Eye (tissue), 1 donor: ENCODE results near the gene SIRT2.
A peak's percentile ranks its signal among the peaks of the same experiment; 100 is the strongest.
"Not testable (repeated sequence)": the region's sequence is repeated elsewhere in the genome, so short reads cannot be mapped to it uniquely, and the experiment has no call there.

Source experiments
- DNase-seq: peaks from one replicate; pipeline ENCODE4 v3.0.0-alpha.2; 2015

Gene SIRT2

GRCh38 chr19:38842439-38843174 lies 56.8 kb downstream of the SIRT2 start:
- DNase-seq: no peak

- DNase-seq: no peak
Measured at GRCh38 chr19:38841787-38842438, 57.5 kb downstream of the SIRT2 start.

- DNase-seq: no peak
Measured at GRCh38 chr19:38841180-38841766, 58.1 kb downstream of the SIRT2 start.

- no peak for DNase-seq
Measured at GRCh38 chr19:38840583-38840968, 58.8 kb downstream of the SIRT2 start.

GRCh38 chr19:38839816-38840582 lies 59.4 kb downstream of the SIRT2 start:
- no peak for DNase-seq

- DNase-seq: no peak
Measured at GRCh38 chr19:38838986-38839761, 60.2 kb downstream of the SIRT2 start.

GRCh38 chr19:38838208-38838985 lies 61.0 kb downstream of the SIRT2 start:
- no peak for DNase-seq

GRCh38 chr19:38837656-38838121 lies 61.7 kb downstream of the SIRT2 start:
- DNase-seq: no peak

- DNase-seq: no peak
Measured at GRCh38 chr19:38836983-38837626, 62.3 kb downstream of the SIRT2 start.

- DNase-seq: no peak
Measured at GRCh38 chr19:38836159-38836982, 63.0 kb downstream of the SIRT2 start.

GRCh38 chr19:38834590-38834989 lies 64.8 kb downstream of the SIRT2 start:
- no peak for DNase-seq

GRCh38 chr19:38834104-38834490 lies 65.3 kb downstream of the SIRT2 start:
- DNase-seq: no peak

- DNase-seq: no peak
Measured at GRCh38 chr19:38833092-38833425, 66.4 kb downstream of the SIRT2 start.

- DNase-seq: peak; percentile 82
Measured at GRCh38 chr19:38831142-38831605, 68.2 kb downstream of the SIRT2 start.

- no peak for DNase-seq
Measured at GRCh38 chr19:38830039-38830733, 69.2 kb downstream of the SIRT2 start.

- DNase-seq: not testable (repeated sequence)
Measured at GRCh38 chr19:38829203-38829602, 70.2 kb downstream of the SIRT2 start.
